Measurements from ENCODE around the gene NACC2. TPM values are rescaled to one million over a fixed set of nuclear protein-coding genes. Genes with fewer than 3 reads are reported as not detected.

The NACC2 gene
- total and polyA plus RNA-seq, 4 donors: 4.8 to 17.8 (median 8.8) TPM

GRCh38 chr9:135965124-135965756 lies 129.8 kb downstream of the NACC2 start (continued):
- TF ChIP-seq, protein P1, sequence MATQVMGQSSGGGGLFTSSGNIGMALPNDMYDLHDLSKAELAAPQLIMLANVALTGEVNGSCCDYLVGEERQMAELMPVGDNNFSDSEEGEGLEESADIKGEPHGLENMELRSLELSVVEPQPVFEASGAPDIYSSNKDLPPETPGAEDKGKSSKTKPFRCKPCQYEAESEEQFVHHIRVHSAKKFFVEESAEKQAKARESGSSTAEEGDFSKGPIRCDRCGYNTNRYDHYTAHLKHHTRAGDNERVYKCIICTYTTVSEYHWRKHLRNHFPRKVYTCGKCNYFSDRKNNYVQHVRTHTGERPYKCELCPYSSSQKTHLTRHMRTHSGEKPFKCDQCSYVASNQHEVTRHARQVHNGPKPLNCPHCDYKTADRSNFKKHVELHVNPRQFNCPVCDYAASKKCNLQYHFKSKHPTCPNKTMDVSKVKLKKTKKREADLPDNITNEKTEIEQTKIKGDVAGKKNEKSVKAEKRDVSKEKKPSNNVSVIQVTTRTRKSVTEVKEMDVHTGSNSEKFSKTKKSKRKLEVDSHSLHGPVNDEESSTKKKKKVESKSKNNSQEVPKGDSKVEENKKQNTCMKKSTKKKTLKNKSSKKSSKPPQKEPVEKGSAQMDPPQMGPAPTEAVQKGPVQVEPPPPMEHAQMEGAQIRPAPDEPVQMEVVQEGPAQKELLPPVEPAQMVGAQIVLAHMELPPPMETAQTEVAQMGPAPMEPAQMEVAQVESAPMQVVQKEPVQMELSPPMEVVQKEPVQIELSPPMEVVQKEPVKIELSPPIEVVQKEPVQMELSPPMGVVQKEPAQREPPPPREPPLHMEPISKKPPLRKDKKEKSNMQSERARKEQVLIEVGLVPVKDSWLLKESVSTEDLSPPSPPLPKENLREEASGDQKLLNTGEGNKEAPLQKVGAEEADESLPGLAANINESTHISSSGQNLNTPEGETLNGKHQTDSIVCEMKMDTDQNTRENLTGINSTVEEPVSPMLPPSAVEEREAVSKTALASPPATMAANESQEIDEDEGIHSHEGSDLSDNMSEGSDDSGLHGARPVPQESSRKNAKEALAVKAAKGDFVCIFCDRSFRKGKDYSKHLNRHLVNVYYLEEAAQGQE (IDR thresholded peaks at IDR 0.05): no peak
- TF ChIP-seq SP1 (IDR thresholded peaks at IDR 0.05): no peak
- TF ChIP-seq YY1 (IDR thresholded peaks at IDR 0.05): no peak
- TF ChIP-seq TAF1 (conservative IDR thresholded peaks at IDR 0.05): no peak
- TF ChIP-seq ATF3 (IDR thresholded peaks at IDR 0.05): no peak

DNA sequence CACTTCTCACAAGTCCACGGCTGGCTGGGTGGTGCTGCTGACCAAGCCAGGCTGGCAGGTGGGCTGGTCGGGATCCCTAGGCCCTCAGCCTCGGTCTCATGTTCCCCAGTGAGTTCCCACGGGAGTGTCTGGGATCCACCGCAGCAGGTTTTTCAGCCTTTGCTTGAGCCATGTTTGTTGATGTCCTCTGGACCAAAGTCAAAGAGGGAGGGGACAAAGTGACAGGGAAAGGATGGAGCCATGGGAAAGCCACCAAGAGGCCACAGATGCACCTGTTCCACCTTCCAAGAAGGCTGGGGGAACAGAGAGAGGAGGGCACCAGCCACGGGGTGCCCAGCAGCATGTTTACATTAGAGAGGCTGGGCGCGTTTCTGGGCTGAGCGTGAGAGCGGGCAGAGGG lies 131.2 kb downstream of the NACC2 start:
- H3K4me3 ChIP-seq (ENCODE audit: low read depth in 1 of 3, low read length in 3 of 3): no peak overlapping the region
- no peak overlapping the region for H3K27ac ChIP-seq (ENCODE audit: low read depth in 1 of 2, low read length in 2 of 2)
- peaks cover 4 to 32% (median 18%) of the 10 kb centered on the region in 4 donors for H3K4me1 ChIP-seq (ENCODE audit: control insufficient read depth in 4 of 4, insufficient read depth in 4 of 4, low read length in 3 of 4)
- no peaks in the 10 kb centered on the region for H3K27me3 ChIP-seq (ENCODE audit: control insufficient read depth in 4 of 4, insufficient read depth in 4 of 4, low read length in 3 of 4)
- DNase-seq (ENCODE audit: low spot score): no peak
- TF ChIP-seq YY1 (IDR thresholded peaks at IDR 0.05): no peak
- no peak for TF ChIP-seq HNF4A (conservative IDR thresholded peaks at IDR 0.05)
- TF ChIP-seq, protein P1 (IDR thresholded peaks at IDR 0.05): no peak
- no peak for TF ChIP-seq EGR1 (IDR thresholded peaks at IDR 0.05; ENCODE audit: low read depth in 2 of 2)
- TF ChIP-seq, protein P2, sequence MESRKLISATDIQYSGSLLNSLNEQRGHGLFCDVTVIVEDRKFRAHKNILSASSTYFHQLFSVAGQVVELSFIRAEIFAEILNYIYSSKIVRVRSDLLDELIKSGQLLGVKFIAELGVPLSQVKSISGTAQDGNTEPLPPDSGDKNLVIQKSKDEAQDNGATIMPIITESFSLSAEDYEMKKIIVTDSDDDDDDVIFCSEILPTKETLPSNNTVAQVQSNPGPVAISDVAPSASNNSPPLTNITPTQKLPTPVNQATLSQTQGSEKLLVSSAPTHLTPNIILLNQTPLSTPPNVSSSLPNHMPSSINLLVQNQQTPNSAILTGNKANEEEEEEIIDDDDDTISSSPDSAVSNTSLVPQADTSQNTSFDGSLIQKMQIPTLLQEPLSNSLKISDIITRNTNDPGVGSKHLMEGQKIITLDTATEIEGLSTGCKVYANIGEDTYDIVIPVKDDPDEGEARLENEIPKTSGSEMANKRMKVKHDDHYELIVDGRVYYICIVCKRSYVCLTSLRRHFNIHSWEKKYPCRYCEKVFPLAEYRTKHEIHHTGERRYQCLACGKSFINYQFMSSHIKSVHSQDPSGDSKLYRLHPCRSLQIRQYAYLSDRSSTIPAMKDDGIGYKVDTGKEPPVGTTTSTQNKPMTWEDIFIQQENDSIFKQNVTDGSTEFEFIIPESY (IDR thresholded peaks at IDR 0.05): no peak
- TF ChIP-seq SP1 (IDR thresholded peaks at IDR 0.05): no peak
- TF ChIP-seq FOXA1 (IDR thresholded peaks at IDR 0.05): no peak
- TF ChIP-seq FOXA2 (IDR thresholded peaks at IDR 0.05): no peak
- TF ChIP-seq HNF4G (IDR thresholded peaks at IDR 0.05): no peak
- TF ChIP-seq RXRA (IDR thresholded peaks at IDR 0.05): no peak
- TF ChIP-seq NR2F2 (IDR thresholded peaks at IDR 0.05): no peak
- TF ChIP-seq, protein P3, sequence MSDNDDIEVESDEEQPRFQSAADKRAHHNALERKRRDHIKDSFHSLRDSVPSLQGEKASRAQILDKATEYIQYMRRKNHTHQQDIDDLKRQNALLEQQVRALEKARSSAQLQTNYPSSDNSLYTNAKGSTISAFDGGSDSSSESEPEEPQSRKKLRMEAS (IDR thresholded peaks at IDR 0.05): no peak
- TF ChIP-seq GABPA (IDR thresholded peaks at IDR 0.05 in 1 of 2, conservative IDR thresholded peaks at IDR 0.05 in 1 of 2): no peak
- TF ChIP-seq TAF1 (conservative IDR thresholded peaks at IDR 0.05): no peak
- 73% methylated on average over 10 of the region's 10 CpGs for WGBS
- no peak overlapping the region for H3K9ac ChIP-seq (ENCODE audit: low read depth in 1 of 2, low read length in 2 of 2)
- no peaks in the 10 kb centered on the region for H3K36me3 ChIP-seq (ENCODE audit: control insufficient read depth in 4 of 4, insufficient read depth in 3 of 4, low read depth in 1 of 4, low read length in 3 of 4)
- H3K9me3 ChIP-seq (ENCODE audit: control insufficient read depth in 4 of 4, low read length in 3 of 4): no peaks in the 10 kb centered on the region

Data from liver (tissue), 9 donors.